HAP-1 (cell line): ENCODE measurements around the gene FBXO31.

ENCODE experiments used
- DNase-seq, 2 experiments: peaks; one replicate each; pipeline ENCODE4 v3.0.0-alpha.2; 2016 to 2020; ENCODE audit warnings: low spot score in 2 of 2
- H3K27me3 ChIP-seq: fragments of 250-450 bp; sonication (Bioruptor Pico); 2 replicates; pipeline ENCODE4 v1.5.1; 2020; ENCODE audit warnings: low read depth, mild to moderate bottlenecking, moderate library complexity
- H3K36me3 ChIP-seq: fragments of 250-450 bp; sonication (Bioruptor Pico); replicated peaks from 2 replicates; pipeline ENCODE4 v1.5.1; 2020; ENCODE audit warnings: mild to moderate bottlenecking
- H3K4me1 ChIP-seq: fragments of 250-450 bp; sonication (Bioruptor Pico); 2 replicates; pipeline ENCODE4 v1.5.1; 2020; ENCODE audit warnings: mild to moderate bottlenecking
- H3K4me3 ChIP-seq: fragments of 250-450 bp; sonication (Bioruptor Pico); 2 replicates; pipeline ENCODE4 v1.5.1; 2020; ENCODE audit warnings: mild to moderate bottlenecking, moderate library complexity
- H3K9me3 ChIP-seq: fragments of 250-450 bp; sonication (Bioruptor Pico); 2 replicates; pipeline ENCODE4 v1.5.1; 2020; ENCODE audit warnings: mild to moderate bottlenecking, moderate library complexity
- in situ Hi-C: fragments of 300-500 bp; cut with MboI; formaldehyde crosslinking; loops from 3 replicates; pipeline ENCODE4 v1.14.3; 2020; ENCODE audit warnings: low sequenced_read_pairs, inconsistent platforms, mixed read lengths

Gene FBXO31

GRCh38 chr16:87311387-87311786 lies 72.2 kb downstream of the FBXO31 start:
- in situ Hi-C loops, result no loop called here
- H3K36me3 ChIP-seq, result peaks cover 7% of the 10 kb centered on the region; the same call in 1 of the 2 replicates
- H3K27me3 ChIP-seq, result no peaks in the 10 kb centered on the region
- DNase-seq, result no peak
- H3K4me1 ChIP-seq, result peaks cover 4% of the 10 kb centered on the region
- no peaks in the 10 kb centered on the region for H3K9me3 ChIP-seq
- no peak overlapping the region for H3K4me3 ChIP-seq

- in situ Hi-C loops, result no loop called here
- no peak for DNase-seq
- Histone ChIP-seq H3K36me3 (peaks cover 7% of the 10 kb centered on the region; the same call in 1 of the 2 replicates), H3K9me3 (no peaks in the 10 kb centered on the region), H3K4me3 (no peak overlapping the region), H3K27me3 (no peaks in the 10 kb centered on the region), H3K4me1 (peaks cover 9% of the 10 kb centered on the region)
Observed at GRCh38 chr16:87310610-87311009, 73.0 kb downstream of the FBXO31 start.

GRCh38 chr16:87309620-87310525 lies 73.7 kb downstream of the FBXO31 start:
- DNase-seq, result no peak
- no peaks in the 10 kb centered on the region for H3K9me3 ChIP-seq
- in situ Hi-C loops, result no loop called here
- no peaks in the 10 kb centered on the region for H3K27me3 ChIP-seq
- H3K4me1 ChIP-seq, result peaks cover 9% of the 10 kb centered on the region
- H3K36me3 ChIP-seq, result peaks cover 7% of the 10 kb centered on the region; the same call in 1 of the 2 replicates
- no peak overlapping the region for H3K4me3 ChIP-seq

- in situ Hi-C loops, result no loop called here
- no peak overlapping the region for H3K4me3 ChIP-seq
- no peaks in the 10 kb centered on the region for H3K27me3 ChIP-seq
- H3K36me3 ChIP-seq, result peaks cover 2% of the 10 kb centered on the region; the same call in 1 of the 2 replicates
- H3K4me1 ChIP-seq, result peaks cover 9% of the 10 kb centered on the region
- no peak for DNase-seq
- no peaks in the 10 kb centered on the region for H3K9me3 ChIP-seq
Observed at GRCh38 chr16:87308826-87309225, 74.8 kb downstream of the FBXO31 start.

- in situ Hi-C loops, result no loop called here
- no peaks in the 10 kb centered on the region for H3K36me3 ChIP-seq
- no peak overlapping the region for H3K4me3 ChIP-seq
- no peaks in the 10 kb centered on the region for H3K9me3 ChIP-seq
- no peak for DNase-seq
- peaks cover 9% of the 10 kb centered on the region for H3K4me1 ChIP-seq
- no peaks in the 10 kb centered on the region for H3K27me3 ChIP-seq
Observed at GRCh38 chr16:87306516-87306915, 77.1 kb downstream of the FBXO31 start.

- H3K4me3 ChIP-seq, result no peak overlapping the region
- H3K27me3 ChIP-seq, result no peaks in the 10 kb centered on the region
- peak; percentile 7 to 40 for DNase-seq
- in situ Hi-C loops, result no loop called here
- no peaks in the 10 kb centered on the region for H3K9me3 ChIP-seq
- H3K36me3 ChIP-seq, result no peaks in the 10 kb centered on the region
- H3K4me1 ChIP-seq, result peaks cover 9% of the 10 kb centered on the region
Observed at GRCh38 chr16:87305505-87306391, 77.8 kb downstream of the FBXO31 start.

GRCh38 chr16:87304951-87305350 lies 78.6 kb downstream of the FBXO31 start:
- DNase-seq, result no peak
- no peaks in the 10 kb centered on the region for H3K27me3 ChIP-seq
- in situ Hi-C loops, result no loop called here
- H3K4me1 ChIP-seq, result peaks cover 9% of the 10 kb centered on the region
- no peaks in the 10 kb centered on the region for H3K9me3 ChIP-seq
- no peaks in the 10 kb centered on the region for H3K36me3 ChIP-seq
- H3K4me3 ChIP-seq, result no peak overlapping the region

- Histone ChIP-seq H3K4me1 (peaks cover 9% of the 10 kb centered on the region), H3K9me3 (no peaks in the 10 kb centered on the region), H3K36me3 (no peaks in the 10 kb centered on the region), H3K27me3 (no peaks in the 10 kb centered on the region), H3K4me3 (no peak overlapping the region)
- in situ Hi-C loops, result no loop called here
- no peak for DNase-seq
Observed at GRCh38 chr16:87303962-87304521, 79.5 kb downstream of the FBXO31 start.

- in situ Hi-C loops, result no loop called here
- no peaks in the 10 kb centered on the region for H3K27me3 ChIP-seq
- no peak overlapping the region for H3K4me3 ChIP-seq
- peaks cover 9% of the 10 kb centered on the region for H3K4me1 ChIP-seq
- H3K9me3 ChIP-seq, result no peaks in the 10 kb centered on the region
- no peaks in the 10 kb centered on the region for H3K36me3 ChIP-seq
- DNase-seq, result no peak
Observed at GRCh38 chr16:87303431-87303930, 80.1 kb downstream of the FBXO31 start.

GRCh38 chr16:87298857-87299465 lies 84.6 kb downstream of the FBXO31 start:
- Histone ChIP-seq H3K4me3 (no peak overlapping the region), H3K4me1 (no peaks in the 10 kb centered on the region), H3K36me3 (no peaks in the 10 kb centered on the region), H3K27me3 (no peaks in the 10 kb centered on the region), H3K9me3 (no peaks in the 10 kb centered on the region)
- no peak for DNase-seq
- in situ Hi-C loops, result no loop called here

GRCh38 chr16:87297918-87298631 lies 85.5 kb downstream of the FBXO31 start:
- Histone ChIP-seq H3K4me3 (no peak overlapping the region), H3K36me3 (no peaks in the 10 kb centered on the region), H3K4me1 (no peaks in the 10 kb centered on the region), H3K27me3 (no peaks in the 10 kb centered on the region), H3K9me3 (no peaks in the 10 kb centered on the region)
- DNase-seq, result peak; percentile 16 to 73
- in situ Hi-C loops, result no loop called here

GRCh38 chr16:87297407-87297806 lies 86.2 kb downstream of the FBXO31 start:
- DNase-seq, result no peak
- in situ Hi-C loops, result no loop called here

More at GRCh38 chr16:87297407-87297806, 86.2 kb downstream of the FBXO31 start:
- H3K4me3 ChIP-seq, result no peak overlapping the region
- H3K9me3 ChIP-seq, result no peaks in the 10 kb centered on the region
- H3K4me1 ChIP-seq, result no peaks in the 10 kb centered on the region
- no peaks in the 10 kb centered on the region for H3K27me3 ChIP-seq
- no peaks in the 10 kb centered on the region for H3K36me3 ChIP-seq
